ENCODE measurements around the gene ZNF610.
"Not testable (repeated sequence)": the region's sequence is repeated elsewhere in the genome, so short reads cannot be mapped to it uniquely, and the experiment has no call there.

DNA sequence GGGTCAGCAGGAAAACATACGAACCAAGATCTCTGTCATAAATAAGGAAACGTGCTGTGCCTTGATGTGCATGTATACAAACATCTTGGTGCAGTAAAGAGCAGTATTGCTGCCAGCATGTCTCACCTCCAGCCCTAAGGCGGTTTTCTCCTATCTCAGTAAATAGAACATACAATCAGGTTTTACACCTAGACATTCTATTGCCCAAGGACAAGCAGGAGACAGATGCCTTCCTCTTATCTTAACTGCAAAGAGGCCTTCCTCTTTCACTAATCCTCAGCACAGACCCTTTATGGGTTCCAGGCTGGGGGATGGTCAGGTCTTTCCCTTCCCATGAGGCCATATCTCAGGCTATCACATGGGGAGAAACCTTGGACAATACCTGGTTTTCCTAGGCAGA, 3.0 kb downstream of the ZNF610 start:
- TF ChIP-seq CTCF, POLR2A (IDR thresholded peaks at IDR 0.05): not testable (repeated sequence)
